ENCODE data around the gene SMARCA2.

- TF ChIP-seq POLR2A (IDR thresholded peaks at IDR 0.05), result no peak
- TF ChIP-seq, protein P1, sequence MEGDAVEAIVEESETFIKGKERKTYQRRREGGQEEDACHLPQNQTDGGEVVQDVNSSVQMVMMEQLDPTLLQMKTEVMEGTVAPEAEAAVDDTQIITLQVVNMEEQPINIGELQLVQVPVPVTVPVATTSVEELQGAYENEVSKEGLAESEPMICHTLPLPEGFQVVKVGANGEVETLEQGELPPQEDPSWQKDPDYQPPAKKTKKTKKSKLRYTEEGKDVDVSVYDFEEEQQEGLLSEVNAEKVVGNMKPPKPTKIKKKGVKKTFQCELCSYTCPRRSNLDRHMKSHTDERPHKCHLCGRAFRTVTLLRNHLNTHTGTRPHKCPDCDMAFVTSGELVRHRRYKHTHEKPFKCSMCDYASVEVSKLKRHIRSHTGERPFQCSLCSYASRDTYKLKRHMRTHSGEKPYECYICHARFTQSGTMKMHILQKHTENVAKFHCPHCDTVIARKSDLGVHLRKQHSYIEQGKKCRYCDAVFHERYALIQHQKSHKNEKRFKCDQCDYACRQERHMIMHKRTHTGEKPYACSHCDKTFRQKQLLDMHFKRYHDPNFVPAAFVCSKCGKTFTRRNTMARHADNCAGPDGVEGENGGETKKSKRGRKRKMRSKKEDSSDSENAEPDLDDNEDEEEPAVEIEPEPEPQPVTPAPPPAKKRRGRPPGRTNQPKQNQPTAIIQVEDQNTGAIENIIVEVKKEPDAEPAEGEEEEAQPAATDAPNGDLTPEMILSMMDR (IDR thresholded peaks at IDR 0.05), result no peak
These were observed 164.4 kb downstream of the SMARCA2 start for GRCh38 chr9:2179567-2179966.
